NAMALWA (cell line): ENCODE data around the gene LRRC63.
"Not testable (repeated sequence)": the region's sequence is repeated elsewhere in the genome, so short reads cannot be mapped to it uniquely, and the experiment has no call there.

Experiments used
- DNase-seq: peaks from one replicate; pipeline ENCODE4 v3.0.0-alpha.2; 2015; ENCODE audit warnings: low spot score

Gene LRRC63

DNA sequence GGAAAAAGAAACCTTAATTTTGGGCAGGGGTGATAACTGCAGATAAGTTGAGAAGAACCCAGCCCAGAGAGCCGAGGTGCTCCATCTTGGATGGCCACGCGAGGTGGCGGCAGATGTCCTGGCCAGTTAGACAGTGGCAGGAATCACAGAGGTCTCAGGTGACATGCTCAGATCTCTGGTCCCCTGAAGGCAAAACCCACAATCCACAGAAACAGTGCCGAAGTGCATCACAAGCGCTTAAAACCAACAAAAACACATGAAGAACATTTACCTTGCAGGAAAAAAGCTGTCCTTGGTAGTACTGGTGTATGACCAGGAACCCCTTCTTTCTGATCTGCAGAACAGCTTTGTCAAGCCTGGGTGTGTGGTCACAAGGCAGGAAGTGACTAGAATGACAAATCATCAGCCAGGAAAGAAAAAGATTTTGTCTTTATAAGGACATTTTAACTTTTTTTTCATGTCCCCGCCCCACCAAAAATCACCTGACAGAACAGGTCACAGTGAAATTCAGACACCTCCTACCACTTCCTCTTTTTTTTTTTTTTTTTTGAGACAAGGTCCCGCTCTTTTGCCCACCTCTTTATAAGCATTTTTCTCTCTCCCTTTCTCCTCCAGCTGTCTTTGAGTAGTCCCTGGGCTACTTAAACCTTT, 29.8 kb upstream of the LRRC63 start, which contains the start of gene LCP1:
Gene LCP1 (minus strand): TSS at position 338 of the 651 bp plus-strand sequence. CDS start 22,515 bp downstream, outside the sequence.
- DNase-seq = peak; percentile 96

DNA sequence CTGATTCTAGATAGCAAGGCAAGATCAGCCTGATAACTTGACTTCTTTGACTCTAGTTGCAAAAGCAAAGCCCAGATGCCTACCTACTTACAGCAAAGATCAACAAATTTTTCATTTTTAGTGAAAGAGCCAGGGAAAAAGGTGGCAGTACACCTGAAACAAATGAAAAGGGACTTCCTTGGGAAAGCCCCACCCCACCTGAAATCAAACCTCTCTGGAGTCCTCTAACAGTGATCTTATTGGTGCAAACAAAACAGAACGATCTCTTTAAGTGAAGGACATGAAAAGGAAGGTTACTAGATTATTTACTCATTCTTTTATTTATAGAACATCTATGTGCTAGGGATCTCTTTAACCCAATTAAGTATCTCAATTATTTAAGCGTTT, 29.2 kb upstream of the LRRC63 start:
- no peak for DNase-seq

DNA sequence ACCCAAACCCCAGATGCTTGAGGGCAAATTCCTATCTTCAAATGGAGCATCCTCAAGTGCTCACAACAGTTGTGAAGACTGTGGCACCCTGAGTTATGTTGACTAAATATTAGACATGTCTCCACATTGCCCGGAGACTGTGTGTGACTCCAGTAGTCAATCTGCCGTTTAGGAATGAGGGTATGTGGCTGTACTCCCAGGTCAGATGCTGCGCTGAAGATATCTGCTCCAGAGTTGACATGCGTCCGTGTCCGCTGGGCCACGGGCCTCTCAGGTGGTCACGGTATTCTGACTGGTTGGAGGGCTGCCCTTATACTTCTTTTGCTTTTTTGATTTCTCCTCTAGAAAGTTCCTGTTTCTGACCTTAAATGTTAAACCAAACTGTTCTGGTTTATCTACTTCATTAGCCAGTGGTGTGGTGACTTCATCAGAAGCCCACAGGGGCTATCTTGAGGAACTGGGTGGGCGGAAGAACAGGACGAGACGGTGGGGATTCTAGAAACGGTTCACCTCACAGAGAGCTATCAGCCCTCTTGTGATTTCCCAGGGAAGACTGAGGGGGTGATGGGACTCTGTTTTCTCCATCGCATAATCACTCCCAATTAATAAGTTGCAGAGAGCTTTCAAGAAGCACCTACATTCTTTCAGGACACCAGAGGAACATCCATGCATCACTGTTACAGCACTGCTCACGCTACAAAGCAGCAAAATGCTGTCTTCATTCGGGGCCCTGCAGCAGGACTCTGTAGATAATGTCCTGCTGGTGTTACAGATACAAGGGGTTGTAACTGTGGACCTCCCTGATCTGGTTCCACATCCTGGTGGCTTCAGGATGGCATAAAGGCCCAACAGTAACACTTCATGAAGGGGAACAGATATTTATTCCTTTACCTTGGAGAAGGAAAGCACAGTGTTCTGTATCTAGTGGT, 28.4 kb upstream of the LRRC63 start:
- peak; percentile 50 for DNase-seq

DNA sequence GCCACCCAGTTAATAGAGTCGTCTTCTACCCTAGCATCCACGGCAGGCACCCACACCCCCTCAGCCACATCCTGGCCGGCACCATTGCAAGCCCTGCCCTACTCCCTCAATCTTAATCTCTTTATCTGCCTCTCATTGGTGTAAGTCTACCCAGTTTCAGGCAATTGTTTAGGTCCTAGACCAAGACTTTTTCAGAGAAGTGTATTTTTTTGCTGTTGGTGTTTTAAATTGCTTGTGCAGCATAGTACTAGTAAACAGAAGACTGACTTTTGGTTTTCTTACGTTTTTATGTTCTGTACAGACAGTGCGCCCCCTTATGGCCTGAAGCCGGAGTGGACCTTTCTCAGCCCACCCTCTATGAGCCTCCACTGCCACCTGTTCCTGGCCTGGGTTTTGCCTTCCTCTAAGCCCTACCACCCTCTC, 27.4 kb upstream of the LRRC63 start:
- peak; percentile 91 for DNase-seq

DNA sequence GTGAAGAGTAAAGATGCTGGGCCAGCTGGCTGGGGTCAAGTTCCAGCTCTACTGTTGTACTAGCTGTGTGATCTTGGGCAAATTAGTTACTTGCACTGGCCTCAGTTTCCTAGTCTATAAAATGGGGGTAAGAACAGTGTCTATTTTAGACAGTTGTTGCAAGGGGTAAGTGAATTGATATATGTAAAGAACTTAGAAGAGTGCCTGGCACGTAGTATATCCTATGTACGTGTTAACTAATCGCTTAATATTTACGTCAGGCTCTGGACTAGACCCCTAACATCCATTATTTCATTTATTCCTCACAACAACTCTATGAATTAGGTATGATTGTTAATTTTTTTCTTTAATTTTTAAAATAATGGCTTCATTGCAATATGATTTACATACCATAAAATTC, 26.1 kb upstream of the LRRC63 start:
- no peak for DNase-seq

DNA sequence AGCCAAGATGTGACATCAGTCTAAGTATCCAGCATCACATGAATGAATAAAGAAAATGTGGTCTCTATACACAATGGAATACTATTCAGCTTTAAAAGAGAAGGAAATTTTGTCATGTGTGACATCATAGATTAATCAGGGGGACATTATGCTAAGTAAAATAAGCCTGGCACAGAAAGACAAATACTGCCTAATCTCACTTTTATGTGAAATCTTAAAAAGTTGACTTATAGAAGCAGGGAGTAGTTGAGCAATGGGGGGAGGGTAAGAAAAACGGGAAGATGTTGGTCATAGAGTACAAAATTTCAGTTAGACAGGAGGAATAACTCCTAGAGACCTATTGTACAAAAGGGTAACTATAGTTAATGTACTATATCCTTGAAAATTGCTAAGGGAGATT, 19.3 kb upstream of the LRRC63 start:
- DNase-seq = no peak

DNA sequence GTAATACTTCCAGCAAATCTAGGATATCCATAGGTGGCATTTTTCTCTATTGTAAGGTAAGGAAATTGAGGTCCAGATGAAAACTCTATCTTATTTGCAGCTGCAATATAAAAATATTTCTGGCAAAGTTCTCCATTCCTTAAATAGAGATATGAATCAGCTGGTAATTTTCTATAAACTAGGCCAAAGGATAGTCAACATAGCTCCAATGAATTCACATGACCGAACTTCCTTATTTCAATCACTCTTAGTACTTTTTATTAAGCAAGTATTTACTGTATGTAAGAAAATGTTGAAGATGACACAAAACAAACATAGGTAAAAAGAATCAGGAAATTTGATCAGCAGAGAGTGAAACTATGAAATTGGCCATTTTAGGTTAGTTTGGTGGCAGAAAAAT, 16.7 kb upstream of the LRRC63 start:
- no peak for DNase-seq

DNA sequence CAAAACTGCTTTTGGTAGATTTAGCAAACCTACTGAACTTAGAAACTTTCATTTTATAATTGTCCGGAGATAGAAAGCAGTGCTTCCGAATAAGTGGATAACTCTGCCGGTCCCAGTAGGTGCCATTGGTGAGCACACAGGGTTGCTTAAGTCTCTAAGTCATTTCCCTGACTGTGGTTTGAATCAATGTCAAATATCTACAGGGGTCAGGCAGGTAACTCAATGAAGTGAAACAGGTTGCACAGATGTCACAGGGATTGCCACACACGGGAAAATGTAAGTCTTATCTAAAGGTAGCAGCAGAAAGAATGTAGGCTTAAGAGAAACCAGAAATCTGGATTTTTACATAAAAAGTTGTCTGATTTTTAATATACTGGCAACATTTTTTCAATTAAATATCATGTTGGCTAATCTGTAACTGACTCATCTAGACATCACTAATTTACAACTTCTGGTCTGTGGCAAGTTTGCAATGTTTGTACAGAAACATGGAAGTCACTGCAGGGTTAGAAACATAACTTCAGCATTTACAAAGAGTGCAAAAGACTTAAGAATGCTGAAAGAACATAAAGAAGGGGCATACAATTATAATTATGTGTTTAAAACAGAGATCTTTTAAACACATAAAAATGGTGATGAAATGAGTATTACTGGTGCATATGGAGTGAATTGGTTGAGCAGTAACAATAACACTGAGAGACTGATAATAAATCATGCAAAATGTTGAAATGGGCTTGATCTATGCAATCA, 14.3 kb upstream of the LRRC63 start:
- DNase-seq = no peak

DNA sequence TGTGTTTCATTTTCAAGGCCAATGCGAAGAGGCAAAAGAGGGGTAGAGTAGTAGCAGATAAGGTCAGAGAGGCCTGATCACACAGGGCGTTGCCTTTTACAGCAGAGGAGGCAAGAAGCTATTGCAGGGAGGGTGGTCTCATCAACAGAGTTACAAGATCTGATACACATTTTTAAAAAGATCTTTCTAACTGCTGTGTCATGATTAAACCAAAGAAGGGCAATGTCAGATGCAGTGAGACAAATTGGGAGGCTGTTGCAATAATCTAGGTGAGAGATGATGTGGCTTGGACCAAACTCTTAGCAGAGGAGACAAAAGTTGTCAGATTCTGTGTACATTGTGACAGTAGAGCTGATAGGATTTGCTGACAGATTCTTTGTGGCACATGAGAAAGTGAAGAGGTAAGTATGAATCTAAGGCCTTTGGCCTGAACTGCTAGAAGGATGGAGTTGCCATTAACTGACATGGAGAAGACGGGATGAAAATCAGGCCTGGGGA, 13.0 kb upstream of the LRRC63 start:
- no peak for DNase-seq

DNA sequence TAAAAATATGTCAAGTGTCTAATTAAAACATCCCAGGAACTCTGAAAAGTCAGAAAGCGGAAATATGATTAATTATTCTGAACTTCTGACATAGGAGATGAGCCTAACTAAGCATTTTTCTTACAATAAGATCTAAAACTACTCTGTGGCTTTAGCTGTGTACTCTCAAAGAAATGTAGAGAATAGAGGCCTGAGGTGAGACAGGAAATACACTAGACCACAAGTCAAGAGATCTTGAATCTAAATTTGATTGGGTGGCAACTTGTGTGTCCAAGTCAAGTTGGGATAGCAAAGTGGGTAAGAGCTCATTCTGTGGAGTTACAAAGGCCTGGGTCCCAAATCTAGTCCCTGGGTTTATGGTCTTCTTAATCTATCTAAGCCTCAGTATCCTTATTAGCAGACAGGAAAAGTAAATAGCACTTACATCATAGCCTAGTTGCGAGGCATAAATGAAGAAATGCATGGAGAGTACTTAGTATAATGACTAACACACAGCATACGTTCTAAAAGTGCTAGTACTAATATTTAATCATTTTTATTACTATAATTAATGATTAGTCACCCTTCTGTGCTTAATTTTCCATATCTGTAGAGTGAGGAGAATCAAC, 9.4 kb upstream of the LRRC63 start:
- no peak for DNase-seq

DNA sequence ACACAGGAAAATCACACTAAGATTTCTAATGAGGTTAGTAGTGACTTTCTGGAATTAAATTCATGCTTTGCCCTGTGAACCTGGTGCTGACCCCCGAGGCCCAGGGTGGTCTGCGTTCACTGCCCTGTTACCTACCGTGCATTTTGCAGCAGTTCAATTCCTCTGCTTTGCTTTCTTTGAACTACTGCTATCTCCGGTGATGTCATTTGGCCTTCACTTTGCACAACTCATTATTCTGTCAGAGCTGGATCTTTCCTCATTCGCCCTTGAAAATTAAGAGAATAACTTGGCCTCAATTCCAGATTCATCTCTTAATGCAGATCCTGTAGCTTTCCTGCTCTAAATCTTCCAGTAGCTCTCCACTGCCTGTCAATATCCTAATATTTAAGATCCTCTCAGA, 8.8 kb upstream of the LRRC63 start:
- DNase-seq = no peak

DNA sequence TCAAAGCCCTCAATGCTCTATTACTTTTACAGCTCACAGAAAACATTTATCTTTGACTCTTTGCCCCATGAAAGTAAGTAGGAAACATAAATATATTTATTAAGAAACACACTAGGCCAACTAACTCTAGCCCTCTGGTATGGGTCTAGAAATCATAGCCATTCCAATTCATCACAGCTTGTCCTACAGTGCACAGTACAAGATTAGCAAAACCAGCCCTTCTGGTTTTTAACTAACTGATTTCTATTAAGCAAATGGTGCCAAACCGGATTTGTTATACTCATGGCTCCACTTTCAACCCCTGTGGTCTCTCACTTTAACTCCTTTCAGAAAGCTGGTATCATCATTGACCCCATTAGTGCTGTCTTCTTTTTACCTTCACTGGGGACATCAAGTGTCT, 5.6 kb upstream of the LRRC63 start:
- no peak for DNase-seq

DNA sequence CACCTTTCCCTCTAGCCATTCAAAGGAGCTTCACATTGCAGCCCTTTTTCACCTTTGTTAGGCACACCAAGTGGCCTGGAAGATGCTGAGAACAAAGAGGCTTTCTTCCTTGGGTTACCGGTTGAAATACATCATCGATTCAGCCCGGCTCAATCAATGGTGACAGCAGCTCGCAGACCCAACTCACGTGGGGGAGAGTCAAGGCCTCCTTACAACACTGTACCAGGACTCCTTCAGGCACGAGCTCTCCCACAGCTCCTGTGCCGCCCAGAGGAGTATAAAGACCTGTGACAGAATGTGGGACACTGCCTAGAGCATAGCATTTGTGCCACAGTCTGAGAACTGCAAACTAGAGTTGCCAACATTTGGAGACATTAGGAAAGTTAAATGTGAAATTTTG, 3.9 kb upstream of the LRRC63 start:
- DNase-seq = no peak

DNA sequence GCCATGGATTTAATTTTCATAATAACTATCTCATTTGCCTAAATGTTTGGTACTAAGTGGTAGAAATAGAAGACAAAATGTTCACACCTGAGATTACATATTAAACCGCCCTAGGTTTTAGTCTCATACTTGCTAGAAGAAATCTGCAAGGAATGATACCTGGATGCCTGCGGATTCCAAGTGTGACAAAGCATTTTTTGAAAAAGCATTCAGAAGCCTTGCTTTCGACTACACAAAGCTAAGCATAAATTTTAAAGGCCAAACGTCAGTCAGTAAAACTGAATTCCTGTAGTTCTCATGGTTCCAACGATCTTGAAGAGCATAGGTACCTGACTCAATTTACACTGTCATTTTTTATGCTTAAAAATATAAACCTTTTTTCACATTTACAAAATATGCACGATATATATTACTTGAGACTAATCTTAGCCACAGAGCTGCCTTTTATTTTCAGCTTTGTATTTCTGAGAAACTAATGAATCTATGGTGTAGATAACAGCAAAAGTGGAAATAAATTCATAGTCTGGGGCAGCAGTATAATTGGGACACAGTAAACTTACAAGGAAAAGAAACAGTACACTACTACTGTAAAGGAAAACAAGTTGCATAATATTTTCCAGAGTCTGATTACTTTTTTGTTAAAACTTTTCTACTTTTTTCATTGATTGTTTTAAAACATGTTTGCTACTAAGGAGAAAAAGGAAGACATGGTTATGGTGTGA, 1.2 kb upstream of the LRRC63 start:
- no peak for DNase-seq

DNA sequence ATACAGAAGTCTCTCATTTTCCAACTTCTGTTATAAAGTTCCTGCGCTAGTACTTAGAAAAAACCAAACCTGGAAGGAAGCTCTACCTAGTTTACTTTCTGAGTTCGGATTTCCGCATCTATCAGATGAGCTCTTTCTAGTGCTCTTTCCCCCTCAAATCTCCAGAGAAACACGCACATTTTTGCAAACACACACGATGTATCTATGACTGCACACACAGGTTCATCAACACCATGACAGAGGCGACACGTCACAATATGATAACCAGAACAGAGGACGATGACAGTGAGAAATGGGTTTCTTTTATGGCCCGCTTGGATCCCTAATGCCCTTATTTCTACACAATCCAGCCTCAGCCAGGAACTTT, 629 bp upstream of the LRRC63 start:
- DNase-seq = peak; percentile 63

DNA sequence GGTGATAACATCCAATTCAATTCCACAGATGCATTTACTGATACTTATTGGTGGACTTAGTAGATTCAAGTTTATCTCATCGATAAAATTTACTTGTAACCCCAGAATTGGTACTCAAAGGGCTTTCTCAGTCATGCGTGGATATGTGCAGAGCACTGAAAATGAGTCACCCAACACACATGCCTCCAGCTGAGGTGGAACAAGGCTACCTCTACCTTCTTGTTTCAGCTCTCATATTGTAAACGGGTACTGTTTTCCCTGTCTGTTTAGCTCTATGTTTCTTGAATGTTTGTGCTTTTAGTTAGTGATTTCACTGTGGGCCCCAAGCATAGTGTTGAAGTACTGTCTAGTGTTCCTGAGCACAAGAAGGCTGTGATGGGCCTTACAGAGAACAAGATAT, 1.5 kb downstream of the LRRC63 start:
- DNase-seq = no peak

DNA sequence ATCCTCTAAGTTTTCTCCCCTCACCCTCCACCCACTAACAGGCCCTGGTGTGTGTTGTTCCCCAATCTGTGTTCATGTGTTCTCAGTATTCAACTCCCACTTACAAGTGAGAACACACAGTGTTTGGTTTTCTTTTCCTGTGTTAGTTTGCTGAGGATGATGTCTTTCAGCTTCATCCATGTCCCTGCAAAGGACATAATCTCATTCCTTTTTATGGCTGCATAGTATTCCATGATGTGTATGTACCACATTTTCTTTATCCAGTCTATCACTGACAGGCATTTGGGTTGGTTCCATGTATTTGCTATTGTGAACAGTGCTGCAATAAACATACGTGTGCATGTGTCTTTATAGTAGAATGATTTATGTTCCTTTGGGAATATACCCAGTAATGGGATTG, 3.0 kb downstream of the LRRC63 start:
- DNase-seq = not testable (repeated sequence)

DNA sequence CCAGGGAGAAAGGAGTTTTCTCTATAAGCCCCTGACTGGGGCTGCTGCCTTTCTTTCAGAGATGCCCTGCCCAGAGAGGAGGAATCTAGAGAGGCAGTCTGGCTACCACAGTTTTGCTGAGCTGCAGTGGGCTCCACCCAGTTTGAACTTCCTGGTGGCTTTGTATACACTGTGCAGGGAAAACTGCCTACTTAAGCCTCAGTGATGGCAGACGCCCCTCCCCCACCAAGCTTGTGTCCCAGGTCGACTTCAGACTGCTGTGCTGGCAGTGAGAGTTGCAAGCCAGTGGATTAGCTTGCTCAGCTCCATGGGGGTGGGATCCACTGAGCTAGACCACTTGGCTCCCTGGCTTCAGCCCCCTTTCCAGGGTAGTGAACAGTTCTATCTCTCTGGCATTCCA, 8.5 kb downstream of the LRRC63 start:
- DNase-seq = not testable (repeated sequence)

DNA sequence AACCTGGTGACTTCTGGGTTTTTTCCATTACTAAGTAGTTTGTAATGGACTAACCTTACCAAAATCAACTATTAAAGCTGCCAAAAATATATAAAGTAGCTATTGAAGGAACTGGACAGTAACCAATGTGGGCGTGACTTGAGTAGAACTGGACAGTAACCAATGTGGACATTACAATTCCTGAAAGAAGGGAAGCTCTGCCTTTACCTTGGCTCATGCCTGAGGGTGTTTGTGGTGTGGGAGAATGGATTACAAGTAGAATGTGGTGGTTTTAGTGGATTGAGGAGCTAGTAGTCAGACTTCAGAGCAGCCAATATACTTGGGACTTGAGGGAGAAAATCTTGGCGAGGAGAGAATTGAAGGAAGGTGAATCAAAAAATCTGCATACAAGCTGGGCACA, 17.5 kb downstream of the LRRC63 start:
- DNase-seq = no peak

DNA sequence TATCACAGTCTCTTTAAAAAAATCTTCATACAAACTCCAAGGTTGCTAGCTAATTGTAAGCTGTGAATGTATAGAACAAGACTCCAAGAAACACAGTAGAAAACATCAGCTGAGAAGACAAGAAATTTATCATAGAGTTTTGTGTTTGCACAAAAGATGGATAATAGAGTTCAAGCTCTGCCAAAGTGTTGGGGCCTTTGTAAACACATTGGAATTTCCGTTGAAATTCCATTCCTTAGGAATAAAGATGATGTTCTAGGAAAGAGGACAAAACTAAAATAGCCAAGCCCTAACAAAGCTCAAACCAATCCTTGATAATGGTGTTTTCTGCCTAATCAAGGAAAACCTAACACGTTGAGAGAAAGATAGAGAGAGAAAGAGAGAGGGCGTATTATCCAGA, 20.6 kb downstream of the LRRC63 start:
- no peak for DNase-seq

DNA sequence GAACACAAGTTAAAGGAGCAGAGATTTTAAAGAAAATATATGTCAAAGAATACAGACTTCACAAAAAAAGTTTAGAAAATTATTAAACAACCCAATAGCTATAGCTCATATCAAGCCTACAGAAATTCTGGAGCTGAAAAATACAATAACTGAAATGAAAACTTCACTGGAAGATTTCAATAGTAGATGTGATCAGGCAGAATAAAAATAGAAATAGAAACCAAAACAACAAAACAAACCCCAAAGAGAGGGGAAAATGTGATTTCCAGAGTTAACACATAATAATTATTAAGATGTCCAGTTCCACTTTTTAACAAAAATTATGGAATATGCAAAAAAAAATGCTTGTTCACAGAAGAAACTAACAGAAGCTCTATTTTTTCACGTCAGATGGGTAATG, 23.6 kb downstream of the LRRC63 start:
- peak; percentile 8 for DNase-seq

DNA sequence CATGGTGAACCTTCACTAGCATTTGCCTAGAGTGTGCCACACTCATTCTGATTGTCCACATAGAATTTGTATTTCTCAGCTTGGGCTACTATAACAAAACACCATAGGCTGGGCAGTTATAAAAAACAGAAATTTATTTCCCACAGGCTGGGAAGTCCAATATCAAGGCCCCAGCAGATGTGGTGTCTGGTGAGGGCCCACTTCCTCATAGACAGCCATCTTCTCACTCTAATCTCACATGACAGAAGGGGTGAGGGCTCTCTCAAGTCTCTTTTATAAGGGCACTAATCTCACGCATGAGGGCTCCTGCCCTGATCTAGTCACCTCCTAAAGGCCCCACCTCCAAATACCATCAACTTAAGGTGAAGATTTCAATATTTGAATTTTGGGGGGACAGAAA, 53.6 kb downstream of the LRRC63 start:
- no peak for DNase-seq
